Nucleus accumbens (tissue), 56 donors: ENCODE results near the gene ITGB5.

ENCODE experiments used
- DNase-seq, 56 donors: peaks; one replicate each; lab custom pipeline; 2025; lab: John Stamatoyannopoulos, UW

ITGB5 gene

GRCh38 chr3:124873226-124873625 is 13.9 kb downstream of the ITGB5 start:
- DNase-seq, result no peak

DNA sequence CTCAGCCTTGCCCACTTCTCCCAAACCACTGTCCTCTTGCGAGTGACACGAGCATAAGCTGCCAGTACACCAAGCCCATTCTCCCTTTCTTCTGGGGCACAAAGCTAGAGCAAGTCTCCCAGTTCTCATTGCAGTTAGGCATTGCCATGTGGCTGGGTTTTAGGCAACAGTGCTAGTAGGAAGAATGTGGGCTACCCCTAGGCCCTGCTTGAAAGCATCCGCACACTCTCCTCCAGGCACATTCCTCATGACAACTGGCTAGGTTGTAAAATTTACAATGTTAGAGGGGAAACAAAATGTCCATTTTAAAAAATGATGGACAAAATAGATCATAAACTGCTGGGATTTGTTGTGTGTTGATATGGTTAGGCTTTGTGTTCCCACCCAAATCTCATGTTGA is 19.7 kb downstream of the ITGB5 start:
- DNase-seq, result no peak

DNA sequence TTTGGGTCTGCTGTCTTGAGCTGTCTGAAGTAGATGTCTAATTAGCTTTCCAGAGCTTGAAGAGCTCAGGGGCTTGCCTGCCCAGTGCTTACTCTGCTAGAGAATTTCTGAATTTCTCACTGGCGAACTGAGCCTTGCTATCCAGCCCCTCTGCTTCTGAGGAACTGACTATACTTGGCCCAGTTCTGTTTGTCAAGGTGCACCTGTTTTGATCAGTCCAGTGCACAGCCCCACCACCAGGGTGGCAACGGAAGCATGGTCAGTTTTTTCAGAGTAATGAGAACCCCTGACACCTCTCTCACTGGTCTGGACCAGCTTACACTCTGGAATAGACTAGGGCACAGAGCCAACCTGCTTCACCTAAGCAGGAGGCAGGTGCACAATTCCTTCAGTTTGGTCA is 25.2 kb downstream of the ITGB5 start:
- no peak for DNase-seq

- no peak for DNase-seq
Observed at GRCh38 chr3:124861041-124861440, 26.1 kb downstream of the ITGB5 start.

DNA sequence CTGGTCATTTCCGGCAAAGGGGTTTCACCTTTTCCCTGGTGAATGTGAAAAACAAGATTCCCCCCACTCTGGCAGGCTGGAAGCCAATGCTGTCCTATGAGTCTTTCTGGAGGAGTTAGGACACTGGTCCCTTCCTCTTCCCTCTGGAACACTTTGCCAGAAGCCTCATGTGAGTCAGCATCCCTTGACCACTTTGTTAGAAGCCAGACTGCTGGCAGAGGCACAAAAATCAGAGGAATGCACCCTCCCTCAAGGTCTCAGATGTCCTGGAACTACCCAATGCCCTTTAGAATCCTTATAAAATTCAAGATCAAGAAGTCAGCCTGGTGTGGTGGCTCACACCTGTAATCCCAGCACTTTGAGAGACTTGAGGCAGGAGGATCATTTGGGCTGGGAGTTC is 26.6 kb downstream of the ITGB5 start:
- DNase-seq, result no peak

- DNase-seq, result peak in 1 of 56 donors; percentile 15
Observed at GRCh38 chr3:124859025-124859424, 28.1 kb downstream of the ITGB5 start.

DNA sequence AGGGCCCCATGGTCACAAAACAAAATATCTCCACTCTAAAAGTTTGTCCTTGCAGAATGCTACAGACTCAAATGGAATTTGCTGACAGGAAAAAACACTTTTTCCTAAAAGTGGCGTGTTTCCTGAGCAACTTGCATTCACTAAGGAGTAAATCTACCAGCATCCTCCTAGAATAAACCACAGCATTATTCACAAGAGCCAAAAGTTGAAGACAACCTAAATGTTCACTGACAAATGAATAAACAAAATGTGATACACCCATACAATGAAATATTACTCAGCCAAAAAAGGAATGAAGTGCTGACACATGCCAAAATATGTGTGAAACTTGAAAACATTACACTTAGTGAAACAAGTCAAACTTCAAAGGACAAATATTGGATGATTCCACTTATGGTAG is 28.9 kb downstream of the ITGB5 start:
- DNase-seq, result no peak

- no peak for DNase-seq
Observed at GRCh38 chr3:124856677-124857076, 30.5 kb downstream of the ITGB5 start.

DNA sequence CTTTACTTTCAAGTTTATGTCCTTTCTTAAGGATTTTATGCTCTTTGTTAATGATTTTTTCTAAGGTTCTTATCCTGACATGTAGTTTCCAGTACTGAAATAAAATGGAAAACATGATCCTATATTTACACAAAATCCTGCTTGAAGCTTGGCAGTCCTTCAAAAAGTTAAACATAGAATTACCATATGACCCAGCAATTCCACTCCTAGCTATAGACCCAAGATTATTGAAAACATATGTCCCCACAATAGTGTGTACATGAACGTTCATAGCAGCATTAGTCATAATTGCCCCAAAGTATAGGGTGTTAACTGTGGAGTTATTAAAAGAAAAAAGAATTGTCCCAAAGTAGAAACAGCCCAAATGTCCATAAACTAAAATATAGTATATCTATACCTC is 33.2 kb downstream of the ITGB5 start:
- no peak for DNase-seq

GRCh38 chr3:124853446-124853845 is 33.7 kb downstream of the ITGB5 start:
- DNase-seq, result no peak

- DNase-seq, result no peak
Observed at GRCh38 chr3:124851905-124852304, 35.3 kb downstream of the ITGB5 start.

DNA sequence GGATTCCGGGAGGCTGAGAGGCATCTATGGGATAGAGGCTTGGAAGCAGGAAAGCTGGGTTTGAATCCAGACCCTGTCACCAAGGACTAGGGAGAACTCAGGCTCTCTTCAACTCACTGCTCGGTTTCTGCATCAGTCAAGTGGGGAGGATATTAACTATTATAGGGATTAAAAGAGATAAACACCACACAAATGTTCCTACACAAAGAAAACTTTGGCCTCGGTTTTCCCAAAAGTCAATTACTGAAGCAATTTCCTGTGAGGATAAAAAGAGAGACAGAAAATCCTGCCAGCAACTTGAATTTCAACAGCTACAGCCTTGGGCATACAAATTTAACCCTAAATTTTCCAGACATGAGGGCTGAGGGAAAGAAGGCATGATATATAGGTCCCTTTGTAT is 36.0 kb downstream of the ITGB5 start:
- no peak for DNase-seq

- peak in 1 of 56 donors; percentile 6 for DNase-seq
Observed at GRCh38 chr3:124850633-124851032, 36.5 kb downstream of the ITGB5 start.

DNA sequence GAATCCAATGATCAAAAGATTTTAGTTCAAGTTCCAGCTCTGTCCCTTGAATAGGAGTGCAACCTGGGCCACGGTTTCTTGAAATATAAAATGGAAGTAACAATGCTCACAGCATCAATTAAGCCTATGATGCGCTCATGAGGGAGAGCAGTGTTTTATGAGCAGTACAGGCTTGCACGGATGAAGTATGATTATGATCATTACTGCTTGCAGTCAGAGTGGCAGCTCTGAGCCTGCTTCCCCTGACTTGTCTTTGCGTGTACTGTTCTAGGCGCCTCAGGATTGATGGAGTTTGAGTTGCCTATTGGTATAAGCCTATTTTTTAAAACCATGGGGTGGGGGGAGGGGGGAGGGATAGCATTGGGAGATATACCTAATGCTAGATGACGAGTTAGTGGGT is 37.0 kb downstream of the ITGB5 start:
- DNase-seq, result no peak

- no peak for DNase-seq
Observed at GRCh38 chr3:124848300-124848699, 38.9 kb downstream of the ITGB5 start.

- DNase-seq, result no peak
Observed at GRCh38 chr3:124847863-124848262, 39.3 kb downstream of the ITGB5 start.

GRCh38 chr3:124847051-124847450 is 40.1 kb downstream of the ITGB5 start:
- no peak for DNase-seq

DNA sequence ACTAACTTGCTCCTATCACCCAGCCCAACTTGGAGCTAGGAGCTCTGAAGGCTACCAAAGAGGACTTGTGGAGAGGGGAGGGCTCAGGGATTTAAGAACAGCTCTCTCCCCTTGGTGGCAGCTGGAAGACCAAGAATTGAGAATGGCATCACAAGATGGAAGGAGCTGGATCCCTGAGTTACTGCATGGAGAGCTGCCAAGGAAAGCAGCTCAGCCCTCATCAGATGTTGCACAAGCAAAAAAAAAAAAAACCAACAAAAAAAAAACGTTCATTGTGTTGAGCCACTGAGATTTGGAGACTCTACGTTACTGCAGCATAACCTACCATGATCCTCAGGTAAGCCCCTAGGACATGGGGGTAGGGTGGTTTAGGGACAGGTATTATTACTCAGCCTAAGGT is 41.0 kb downstream of the ITGB5 start:
- DNase-seq, result no peak

DNA sequence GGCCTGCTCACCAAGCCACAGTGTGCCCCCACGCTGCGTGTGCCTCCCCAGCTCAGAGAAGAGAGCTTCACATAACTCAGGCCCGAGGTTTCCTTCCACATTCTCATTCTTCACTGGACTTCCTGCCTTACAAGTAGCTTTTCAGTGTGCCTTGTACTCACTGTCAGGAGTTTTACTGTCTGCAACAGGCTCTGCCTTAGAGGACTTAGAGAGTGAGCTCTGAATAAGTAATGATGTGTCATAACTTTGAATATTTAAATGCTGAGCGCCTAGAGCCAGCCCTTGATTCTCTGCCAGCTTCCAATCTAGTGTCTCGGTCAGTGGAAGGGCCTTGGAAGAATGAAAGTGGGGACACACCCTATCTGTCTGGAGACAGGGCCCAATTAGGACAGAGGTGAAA is 41.8 kb downstream of the ITGB5 start:
- DNase-seq, result peak in 1 of 56 donors; percentile 13

DNA sequence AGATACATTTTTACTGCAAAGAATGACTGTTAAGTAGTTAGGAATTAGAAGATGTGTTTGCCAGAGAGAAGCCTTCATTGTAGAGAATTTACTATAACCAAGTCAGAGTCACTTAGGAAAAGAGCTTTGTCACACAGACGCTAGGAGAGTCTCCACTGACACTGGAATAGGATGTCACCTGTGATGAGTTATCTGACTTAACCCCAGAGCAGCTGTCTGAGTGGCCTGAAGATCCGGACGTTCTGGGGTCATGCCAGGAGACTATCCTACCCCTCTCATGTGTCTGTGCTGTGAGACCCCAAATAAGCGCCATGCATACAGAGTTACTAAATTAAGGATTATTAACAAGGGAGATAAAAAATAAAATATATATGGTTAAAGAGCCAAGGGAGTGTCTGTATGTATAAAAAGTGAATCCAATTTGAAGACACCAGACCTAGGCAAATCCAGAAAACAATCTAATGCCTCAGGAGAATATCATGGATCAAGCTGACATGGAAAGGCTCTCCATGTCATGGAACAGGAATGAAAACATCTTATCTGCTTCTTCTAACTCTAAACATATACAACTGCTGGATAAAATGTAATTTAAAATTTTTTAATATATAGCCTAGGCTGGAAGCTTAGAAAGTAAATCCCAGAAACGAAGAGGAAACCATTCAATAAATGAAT is 43.5 kb downstream of the ITGB5 start:
- DNase-seq, result no peak

DNA sequence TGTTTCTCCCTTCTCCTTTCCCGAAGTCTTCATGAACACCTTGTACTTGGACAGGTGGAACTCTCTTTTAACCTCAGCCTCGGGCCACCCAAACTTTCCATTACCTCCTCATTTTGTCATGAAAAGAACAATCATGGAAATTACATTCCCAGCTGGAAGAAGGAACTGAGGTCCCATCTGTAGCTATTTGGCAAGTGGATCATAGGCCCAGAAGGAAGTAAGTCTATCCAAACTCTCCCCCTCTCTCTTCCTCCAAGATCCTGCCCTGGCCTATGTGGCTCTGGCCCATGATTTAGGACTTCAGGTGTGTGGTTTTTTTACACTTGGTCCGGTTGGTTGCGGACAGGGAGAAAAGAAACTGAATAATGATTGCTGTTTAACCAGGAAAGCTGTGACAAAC is 44.1 kb downstream of the ITGB5 start:
- DNase-seq, result no peak

DNA sequence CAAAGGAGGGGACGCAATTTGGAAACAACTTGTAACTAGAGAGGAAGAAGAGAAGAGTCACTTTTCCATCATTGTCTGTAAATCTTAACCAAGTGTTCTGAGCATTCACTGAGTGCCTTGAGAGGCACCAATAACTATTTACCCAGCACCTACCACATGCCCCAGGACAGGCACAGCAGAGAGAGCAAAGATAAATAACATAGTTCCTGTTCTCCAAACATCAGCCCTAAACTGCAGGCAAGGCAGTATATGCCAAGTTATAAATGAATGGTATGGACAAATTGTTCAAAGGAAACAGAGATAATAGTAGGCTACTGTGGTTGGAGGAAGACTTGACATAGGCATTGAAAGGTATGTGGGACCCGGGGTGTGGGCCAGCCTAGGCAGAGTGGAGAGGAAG is 45.6 kb downstream of the ITGB5 start:
- no peak for DNase-seq

GRCh38 chr3:124840331-124840730 is 46.8 kb downstream of the ITGB5 start:
- no peak for DNase-seq
